Measurements from ENCODE around the gene TCP1.

TCP1 gene

DNA sequence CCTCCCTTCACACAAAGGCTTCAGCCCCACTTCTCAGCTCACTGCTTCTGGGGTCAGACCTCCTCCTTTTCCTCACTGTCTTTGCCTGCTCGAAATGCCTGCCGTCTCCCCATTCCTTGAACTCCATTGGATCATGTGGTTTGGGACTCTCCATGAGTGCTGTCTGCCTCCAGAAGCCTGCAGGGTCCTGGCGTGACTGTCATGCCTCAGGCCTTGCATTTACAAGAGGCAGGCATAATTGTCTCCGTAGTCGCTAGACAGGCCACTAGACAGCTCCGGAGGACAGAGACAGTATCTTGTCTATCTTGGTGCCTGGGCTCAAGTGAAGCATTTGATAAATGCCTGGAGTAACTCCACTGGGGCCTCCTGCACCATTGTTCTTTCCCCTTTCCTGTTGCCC, 26.0 kb upstream of the TCP1 start:
- 75% methylated on average over 6 of the region's 6 CpGs for WGBS
- Histone ChIP-seq H3K27ac (ENCODE audit: low read depth, low read length) (no peak overlapping the region), H3K4me3 (ENCODE audit: low read length) (no peak overlapping the region), H3K36me3 (ENCODE audit: insufficient read depth, low read length) (no peaks in the 10 kb centered on the region), H3K4me1 (ENCODE audit: insufficient read depth, low read length) (peaks cover 9% of the 10 kb centered on the region; the same call in 1 of the 2 replicates), H3K27me3 (ENCODE audit: insufficient read depth, low read length) (no peaks in the 10 kb centered on the region), H3K9me3 (ENCODE audit: insufficient read depth, low read depth, low read length) (no peaks in the 10 kb centered on the region), H3K9ac (ENCODE audit: low read depth, low read length) (no peak overlapping the region)

DNA sequence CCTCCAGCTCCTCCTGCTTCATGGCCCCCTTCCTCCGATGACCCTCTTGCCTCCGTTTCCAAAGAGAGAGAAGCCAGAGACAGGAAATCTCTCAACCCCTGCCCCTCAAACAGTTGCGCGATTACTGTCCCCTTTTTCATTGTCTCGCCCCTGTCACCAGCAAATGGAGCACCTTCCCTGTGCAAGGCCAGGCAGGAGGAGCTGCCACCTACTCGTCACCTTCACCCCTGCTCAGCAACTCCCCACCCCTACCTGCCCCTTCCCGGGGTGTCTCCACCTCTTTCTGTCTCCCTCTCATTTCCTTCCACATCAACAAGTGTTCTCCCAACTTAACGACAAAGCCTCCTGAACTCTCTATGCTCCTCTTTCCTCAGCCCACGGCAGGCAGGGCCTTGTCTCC, 24.4 kb upstream of the TCP1 start:
- Histone ChIP-seq H3K4me1 (ENCODE audit: insufficient read depth, low read length) (peaks cover 9% of the 10 kb centered on the region; the same call in 1 of the 2 replicates), H3K27me3 (ENCODE audit: insufficient read depth, low read length) (no peaks in the 10 kb centered on the region), H3K9me3 (ENCODE audit: insufficient read depth, low read depth, low read length) (no peaks in the 10 kb centered on the region), H3K9ac (ENCODE audit: low read depth, low read length) (no peak overlapping the region), H3K4me3 (ENCODE audit: low read length) (no peak overlapping the region), H3K27ac (ENCODE audit: low read depth, low read length) (no peak overlapping the region), H3K36me3 (ENCODE audit: insufficient read depth, low read length) (no peaks in the 10 kb centered on the region)
- 87% methylated on average over 9 of the region's 9 CpGs for WGBS

DNA sequence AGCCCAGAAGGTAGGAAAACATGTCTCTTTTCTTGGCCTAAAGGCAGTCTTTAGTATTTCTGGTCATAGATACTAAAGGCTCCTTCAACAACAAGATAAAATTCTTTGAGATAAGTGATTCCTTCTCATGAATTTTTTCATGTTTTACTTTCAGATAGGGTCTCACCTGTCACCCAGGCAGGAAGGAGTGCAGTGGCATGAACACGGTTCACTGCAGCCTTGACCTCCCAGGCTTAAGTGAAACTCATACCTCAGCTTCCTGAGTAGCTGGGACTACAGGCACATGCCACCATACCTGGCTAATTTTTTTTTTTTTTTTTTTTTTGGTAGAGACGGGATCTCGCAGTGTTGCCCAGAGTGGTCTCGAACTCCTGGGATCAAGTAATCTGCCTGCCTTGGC, 19.7 kb upstream of the TCP1 start:
- Histone ChIP-seq H3K27me3 (ENCODE audit: insufficient read depth, low read length) (no peaks in the 10 kb centered on the region), H3K4me3 (ENCODE audit: low read length) (no peak overlapping the region), H3K9ac (ENCODE audit: low read depth, low read length) (no peak overlapping the region), H3K36me3 (ENCODE audit: insufficient read depth, low read length) (no peaks in the 10 kb centered on the region), H3K27ac (ENCODE audit: low read depth, low read length) (no peak overlapping the region), H3K9me3 (ENCODE audit: insufficient read depth, low read depth, low read length) (no peaks in the 10 kb centered on the region), H3K4me1 (ENCODE audit: insufficient read depth, low read length) (peaks cover 9% of the 10 kb centered on the region; the same call in 1 of the 2 replicates)
- WGBS, result 97% methylated on average over 4 of the region's 4 CpGs

DNA sequence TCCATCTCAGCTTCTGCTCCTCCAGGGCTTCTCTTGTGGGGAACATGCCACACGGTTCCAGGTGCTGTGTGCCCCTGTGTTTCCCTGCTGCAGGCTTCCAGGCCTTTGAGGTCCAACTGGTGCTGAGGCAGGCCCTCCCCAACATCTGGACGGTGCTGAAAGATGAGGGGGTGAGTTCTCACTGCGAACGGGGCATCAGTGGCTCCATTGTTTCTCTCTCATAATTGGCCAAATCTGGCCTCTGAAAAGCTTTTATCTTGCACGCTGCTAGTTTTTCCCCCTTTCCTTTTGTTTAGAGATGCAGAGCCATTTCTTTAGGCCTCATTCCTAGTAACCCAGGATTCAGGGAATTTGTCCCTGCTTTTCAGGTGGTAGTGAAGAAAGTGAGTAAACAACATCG, 19.2 kb upstream of the TCP1 start:
- Histone ChIP-seq H3K27ac (ENCODE audit: low read depth, low read length) (no peak overlapping the region), H3K36me3 (ENCODE audit: insufficient read depth, low read length) (no peaks in the 10 kb centered on the region), H3K4me1 (ENCODE audit: insufficient read depth, low read length) (peaks cover 9% of the 10 kb centered on the region; the same call in 1 of the 2 replicates), H3K4me3 (ENCODE audit: low read length) (no peak overlapping the region), H3K9me3 (ENCODE audit: insufficient read depth, low read depth, low read length) (no peaks in the 10 kb centered on the region), H3K9ac (ENCODE audit: low read depth, low read length) (no peak overlapping the region), H3K27me3 (ENCODE audit: insufficient read depth, low read length) (no peaks in the 10 kb centered on the region)
- WGBS, result 92% methylated on average over 6 of the region's 6 CpGs

DNA sequence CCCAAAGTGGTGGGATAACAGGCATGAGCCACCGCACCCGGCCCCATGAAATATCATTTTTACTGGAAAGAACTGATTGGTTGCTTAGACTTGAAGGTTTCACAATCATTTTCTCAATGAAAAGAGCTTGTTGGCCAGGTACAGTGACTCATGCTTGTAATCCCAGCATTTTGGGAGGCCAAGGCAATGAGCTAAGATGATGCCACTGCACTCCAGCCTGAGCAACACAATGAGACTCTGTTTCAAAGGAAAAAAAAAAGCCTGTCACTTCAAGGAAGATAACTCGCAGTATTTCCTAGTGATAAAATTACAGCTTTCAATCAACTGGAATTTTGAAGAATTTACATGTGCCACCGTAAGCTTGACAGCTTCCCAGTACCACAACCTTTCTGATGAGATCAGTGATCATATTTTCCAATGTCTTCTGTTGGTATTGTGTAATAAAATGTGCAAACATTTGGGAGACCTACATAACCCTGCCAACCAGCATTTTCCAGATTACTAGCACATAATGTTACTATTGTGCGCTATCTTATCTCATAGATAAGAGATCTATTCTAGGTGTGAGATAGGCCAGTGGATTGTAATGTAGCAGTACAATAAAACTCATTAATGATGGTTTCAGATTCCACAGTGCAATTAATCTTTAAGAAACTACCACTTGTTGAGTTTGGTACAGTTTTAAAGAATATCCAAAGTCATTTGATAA, 17.9 kb upstream of the TCP1 start:
- Histone ChIP-seq H3K4me3 (ENCODE audit: low read length) (no peak overlapping the region), H3K27ac (ENCODE audit: low read depth, low read length) (no peak overlapping the region), H3K9ac (ENCODE audit: low read depth, low read length) (no peak overlapping the region), H3K36me3 (ENCODE audit: insufficient read depth, low read length) (no peaks in the 10 kb centered on the region), H3K9me3 (ENCODE audit: insufficient read depth, low read depth, low read length) (no peaks in the 10 kb centered on the region), H3K4me1 (ENCODE audit: insufficient read depth, low read length) (0 out of 2 replicates have a peak, but pooled peaks cover under 1% of the 10 kb centered on the region), H3K27me3 (ENCODE audit: insufficient read depth, low read length) (no peaks in the 10 kb centered on the region)
- 93% methylated on average over 4 of the region's 5 CpGs for WGBS

DNA sequence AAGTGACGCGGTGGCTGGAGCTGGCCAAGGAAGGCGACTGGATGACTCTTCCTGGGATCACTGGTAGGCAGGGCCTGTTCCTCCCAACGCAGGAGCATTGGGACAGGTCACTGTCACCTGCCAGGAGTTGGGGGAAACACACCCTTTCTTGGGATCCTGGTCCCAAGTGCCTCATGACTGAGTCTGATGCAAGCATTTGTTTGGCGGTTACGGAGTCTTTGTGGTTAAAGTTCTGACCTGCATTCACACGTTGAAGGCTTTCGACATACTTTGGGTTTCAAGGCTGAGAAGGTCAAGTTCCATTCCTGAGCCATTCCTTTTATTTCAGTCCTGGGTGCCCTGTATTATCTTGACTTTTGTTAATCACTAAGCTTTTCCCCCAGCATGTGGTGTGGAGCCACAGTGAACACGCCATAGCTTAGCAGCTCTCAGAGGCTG, 16.6 kb upstream of the TCP1 start:
- Histone ChIP-seq H3K27me3 (ENCODE audit: insufficient read depth, low read length) (no peaks in the 10 kb centered on the region), H3K27ac (ENCODE audit: low read depth, low read length) (no peak overlapping the region)
- WGBS, result 93% methylated on average over 9 of the region's 9 CpGs

DNA sequence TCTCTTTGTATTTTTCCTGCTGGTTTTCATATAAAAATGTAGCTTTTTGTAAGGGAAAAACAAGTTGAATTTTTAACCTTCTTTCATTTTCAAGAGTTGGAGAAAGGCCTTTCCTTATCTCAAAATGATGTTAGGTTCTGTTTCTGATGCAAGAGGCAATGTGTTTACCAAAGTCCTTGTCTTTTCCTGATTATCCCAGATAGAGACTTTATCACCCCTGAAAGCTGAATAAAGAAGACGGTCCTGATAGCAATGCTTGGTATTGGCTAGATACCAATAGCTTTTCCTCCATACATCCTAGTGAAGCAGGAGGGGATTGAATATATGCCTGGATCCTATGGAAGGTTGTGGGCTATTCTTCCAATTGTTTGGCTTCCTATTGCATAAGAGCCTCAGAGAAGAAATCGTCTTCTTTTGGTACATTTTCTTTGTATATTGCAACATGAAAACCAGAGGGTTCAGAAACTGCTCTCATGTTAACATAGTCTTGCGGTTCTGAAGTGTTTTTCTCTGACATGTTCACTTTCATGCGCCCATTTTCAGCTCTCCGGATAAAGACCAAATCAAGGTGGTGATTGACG, 16.1 kb upstream of the TCP1 start:
- no peaks in the 10 kb centered on the region for H3K9me3 ChIP-seq (ENCODE audit: insufficient read depth, low read depth, low read length)
- no peaks in the 10 kb centered on the region for H3K4me1 ChIP-seq (ENCODE audit: insufficient read depth, low read length)
- WGBS, result 89% methylated on average over 5 of the region's 6 CpGs
- H3K9ac ChIP-seq (ENCODE audit: low read depth, low read length), result no peak overlapping the region
- H3K27ac ChIP-seq (ENCODE audit: low read depth, low read length), result no peak overlapping the region
- H3K4me3 ChIP-seq (ENCODE audit: low read length), result no peak overlapping the region
- H3K36me3 ChIP-seq (ENCODE audit: insufficient read depth, low read length), result no peaks in the 10 kb centered on the region
- no peaks in the 10 kb centered on the region for H3K27me3 ChIP-seq (ENCODE audit: insufficient read depth, low read length)

More for the DNA sequence above, 16.6 kb upstream of the TCP1 start:
- Histone ChIP-seq H3K36me3 (ENCODE audit: insufficient read depth, low read length) (no peaks in the 10 kb centered on the region), H3K4me3 (ENCODE audit: low read length) (no peak overlapping the region), H3K9ac (ENCODE audit: low read depth, low read length) (no peak overlapping the region), H3K4me1 (ENCODE audit: insufficient read depth, low read length) (no peaks in the 10 kb centered on the region), H3K9me3 (ENCODE audit: insufficient read depth, low read depth, low read length) (no peaks in the 10 kb centered on the region)

DNA sequence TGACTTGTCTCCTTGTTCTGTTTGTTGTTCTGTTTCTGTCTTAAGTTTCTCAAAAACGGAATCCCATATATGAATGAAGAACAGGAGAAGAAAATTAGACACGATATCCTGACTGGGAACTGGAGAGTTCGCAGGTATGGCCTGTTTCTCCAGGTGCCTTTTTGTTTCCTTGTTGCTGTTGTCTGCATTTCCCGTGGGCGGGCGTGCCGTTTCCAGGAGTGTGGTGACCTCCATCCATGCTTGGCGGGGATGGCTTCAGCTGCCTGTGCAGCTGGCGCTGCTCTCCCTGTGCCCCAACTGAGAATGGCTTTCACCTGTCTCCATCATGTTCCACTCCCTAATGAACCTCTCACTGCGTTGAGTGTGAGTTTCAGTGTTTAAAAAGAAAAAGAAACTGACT, 15.1 kb upstream of the TCP1 start:
- 95% methylated on average over 9 of the region's 10 CpGs for WGBS
- Histone ChIP-seq H3K9ac (ENCODE audit: low read depth, low read length) (no peak overlapping the region), H3K27me3 (ENCODE audit: insufficient read depth, low read length) (no peaks in the 10 kb centered on the region)

DNA sequence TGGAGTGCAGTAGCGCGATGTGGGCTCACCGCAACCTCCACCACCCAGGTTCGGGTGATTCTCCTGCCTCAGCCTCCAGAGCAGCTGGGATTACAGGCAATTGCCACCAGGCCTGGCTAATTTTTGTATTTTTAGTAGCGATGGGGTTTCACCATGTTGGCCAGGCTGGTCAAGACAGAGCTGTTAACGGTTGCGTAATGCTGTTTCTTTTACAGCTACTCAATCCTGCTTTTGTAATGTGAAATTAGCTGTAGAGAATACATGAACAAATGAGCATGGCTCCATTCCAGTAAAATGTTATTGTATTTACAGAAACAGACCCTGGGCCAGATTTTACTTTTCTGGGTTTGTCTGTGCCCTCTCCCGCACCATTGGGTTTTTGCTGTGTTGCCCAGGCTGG, 12.5 kb upstream of the TCP1 start:
- no peaks in the 10 kb centered on the region for H3K27me3 ChIP-seq (ENCODE audit: insufficient read depth, low read length)
- H3K9me3 ChIP-seq (ENCODE audit: insufficient read depth, low read depth, low read length), result no peaks in the 10 kb centered on the region
- no peak overlapping the region for H3K9ac ChIP-seq (ENCODE audit: low read depth, low read length)
- H3K4me1 ChIP-seq (ENCODE audit: insufficient read depth, low read length), result no peaks in the 10 kb centered on the region
- no peak overlapping the region for H3K27ac ChIP-seq (ENCODE audit: low read depth, low read length)
- peaks cover 20% of the 10 kb centered on the region for H3K36me3 ChIP-seq (ENCODE audit: insufficient read depth, low read length)
- no peak overlapping the region for H3K4me3 ChIP-seq (ENCODE audit: low read length)
- 97% methylated on average over 8 of the region's 8 CpGs for WGBS

More for the DNA sequence above, 15.1 kb upstream of the TCP1 start:
- H3K9me3 ChIP-seq (ENCODE audit: insufficient read depth, low read depth, low read length), result no peaks in the 10 kb centered on the region
- no peak overlapping the region for H3K4me3 ChIP-seq (ENCODE audit: low read length)
- no peaks in the 10 kb centered on the region for H3K36me3 ChIP-seq (ENCODE audit: insufficient read depth, low read length)
- no peaks in the 10 kb centered on the region for H3K4me1 ChIP-seq (ENCODE audit: insufficient read depth, low read length)
- no peak overlapping the region for H3K27ac ChIP-seq (ENCODE audit: low read depth, low read length)

DNA sequence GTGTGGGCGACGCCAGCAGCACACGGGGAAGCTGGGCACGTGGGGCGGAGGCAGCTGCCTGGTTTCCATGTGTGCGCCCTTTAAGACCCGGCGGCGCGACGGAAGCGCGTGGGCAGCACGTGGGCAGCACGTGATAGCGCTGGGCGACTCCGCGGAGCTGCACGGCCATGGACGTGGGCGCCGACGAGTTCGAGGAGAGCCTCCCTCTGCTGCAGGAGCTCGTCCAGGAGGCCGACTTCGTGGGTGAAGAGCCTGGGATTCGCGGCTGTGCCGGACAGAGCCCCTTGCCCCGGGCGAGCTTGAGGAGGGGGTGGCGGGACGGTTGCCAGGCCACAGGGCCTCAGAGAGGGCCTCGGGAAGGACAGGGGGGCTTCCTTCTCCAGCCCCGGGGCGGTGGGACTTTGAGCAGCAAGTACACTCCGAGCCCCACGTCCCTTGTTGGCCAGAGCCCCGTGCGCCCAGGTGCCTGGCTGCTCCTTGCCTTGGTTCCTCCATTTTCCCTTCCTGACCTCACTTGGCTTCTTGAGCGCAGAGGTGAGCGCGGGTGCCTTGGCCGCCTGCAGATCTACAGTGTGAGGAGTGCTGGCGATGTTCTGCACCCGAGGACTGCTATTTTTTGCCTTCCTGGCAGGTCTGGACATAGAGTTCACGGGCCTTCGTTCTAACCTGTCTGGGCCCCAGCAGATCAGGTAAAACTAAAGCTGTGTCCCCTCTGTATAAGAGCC, 10.9 kb upstream of the TCP1 start, which contains the start of gene PNLDC1:
PNLDC1 (plus strand) TSS at position 136 of the 725 bp plus-strand sequence; CDS start at position 168, 32 bp downstream.
- no peaks in the 10 kb centered on the region for H3K27me3 ChIP-seq (ENCODE audit: insufficient read depth, low read length)
- no peaks in the 10 kb centered on the region for H3K4me1 ChIP-seq (ENCODE audit: insufficient read depth, low read length)
- H3K4me3 ChIP-seq (ENCODE audit: low read length), result no peak within 1 kb of the TSS
- WGBS, result 94% methylated on average over 50 of the region's 50 CpGs
- H3K27ac ChIP-seq (ENCODE audit: low read depth, low read length), result no peak within 1 kb of the TSS
- H3K36me3 ChIP-seq (ENCODE audit: insufficient read depth, low read length), result peaks cover 35% of the 10 kb centered on the region
- H3K9ac ChIP-seq (ENCODE audit: low read depth, low read length), result no peak within 1 kb of the TSS
- no peaks in the 10 kb centered on the region for H3K9me3 ChIP-seq (ENCODE audit: insufficient read depth, low read depth, low read length)

DNA sequence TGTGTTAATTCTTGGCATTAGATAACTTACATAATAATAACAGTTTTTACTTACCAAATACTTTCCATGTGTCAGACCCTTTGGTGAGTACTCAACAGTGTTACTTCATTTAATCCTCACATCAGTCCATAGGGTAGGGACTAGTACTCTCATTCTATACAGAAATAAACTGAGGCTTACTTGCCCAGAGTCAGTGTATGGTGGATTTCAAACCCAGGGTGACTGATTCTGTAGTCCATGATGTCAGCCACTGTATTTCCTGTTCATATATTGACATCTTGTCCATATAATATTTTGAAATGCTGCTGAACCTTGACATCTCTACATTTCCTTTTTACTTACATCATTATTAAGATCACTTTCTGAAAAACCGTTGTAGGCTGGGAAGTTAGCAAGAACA, 8.2 kb upstream of the TCP1 start:
- no peaks in the 10 kb centered on the region for H3K9me3 ChIP-seq (ENCODE audit: insufficient read depth, low read depth, low read length)
- 14% methylated on average over 1 of the region's 1 CpG for WGBS
- no peaks in the 10 kb centered on the region for H3K27me3 ChIP-seq (ENCODE audit: insufficient read depth, low read length)
- H3K4me3 ChIP-seq (ENCODE audit: low read length), result no peak overlapping the region
- H3K36me3 ChIP-seq (ENCODE audit: insufficient read depth, low read length), result peaks cover 56% of the 10 kb centered on the region
- H3K27ac ChIP-seq (ENCODE audit: low read depth, low read length), result no peak overlapping the region
- H3K9ac ChIP-seq (ENCODE audit: low read depth, low read length), result no peak overlapping the region
- no peaks in the 10 kb centered on the region for H3K4me1 ChIP-seq (ENCODE audit: insufficient read depth, low read length)

Data from HUES64 (cell line).